ENCODE measurements around the gene GMIP. TPM values are rescaled to one million over a fixed set of nuclear protein-coding genes. Genes with fewer than 3 reads are reported as not detected.

The GMIP gene
- total RNA-seq, 1 donor from 2014 or later = 18.5 TPM

DNA sequence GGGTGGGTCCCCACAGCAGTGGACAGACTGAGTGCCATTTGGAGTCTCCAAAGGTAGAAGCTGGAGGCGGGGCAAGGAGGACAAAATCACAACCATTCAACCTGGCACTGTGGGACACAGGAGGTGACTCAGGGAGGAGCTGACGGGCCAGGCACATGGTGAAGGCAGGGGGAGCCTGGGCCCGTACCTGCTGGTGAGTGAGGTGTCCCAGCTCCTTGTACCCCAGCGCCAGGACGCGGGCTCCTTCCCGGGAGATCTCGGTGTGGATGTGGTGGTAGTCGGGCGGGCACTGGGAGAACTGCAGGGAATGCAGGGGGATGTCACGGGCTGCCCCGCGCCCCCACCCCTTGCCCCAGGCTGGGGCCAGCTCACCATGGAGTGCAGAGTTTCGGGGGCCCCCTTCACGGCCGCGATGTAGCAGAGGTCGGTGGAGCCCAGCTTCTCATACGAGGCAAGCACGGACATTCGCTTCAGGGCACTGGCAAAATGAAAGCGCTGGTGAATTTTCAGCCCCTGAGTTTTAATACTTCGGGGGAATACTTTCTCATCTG lies 10.2 kb upstream of the GMIP start:
- peaks cover 13% of the 10 kb centered on the region for H3K27me3 Mint-ChIP-seq (ENCODE audit: unreplicated experiment)
- H3K27ac Mint-ChIP-seq (ENCODE audit: unreplicated experiment) = no peak overlapping the region
- no peak for DNase-seq (ENCODE audit: low spot score)
- H3K4me3 Mint-ChIP-seq (ENCODE audit: unreplicated experiment) = no peak overlapping the region
- H3K36me3 Mint-ChIP-seq (ENCODE audit: low read depth, unreplicated experiment) = peaks cover 41% of the 10 kb centered on the region
- H3K4me1 Mint-ChIP-seq (ENCODE audit: unreplicated experiment) = no peaks in the 10 kb centered on the region
- H3K9me3 Mint-ChIP-seq (ENCODE audit: unreplicated experiment) = no peaks in the 10 kb centered on the region
- TF ChIP-seq, protein P1, sequence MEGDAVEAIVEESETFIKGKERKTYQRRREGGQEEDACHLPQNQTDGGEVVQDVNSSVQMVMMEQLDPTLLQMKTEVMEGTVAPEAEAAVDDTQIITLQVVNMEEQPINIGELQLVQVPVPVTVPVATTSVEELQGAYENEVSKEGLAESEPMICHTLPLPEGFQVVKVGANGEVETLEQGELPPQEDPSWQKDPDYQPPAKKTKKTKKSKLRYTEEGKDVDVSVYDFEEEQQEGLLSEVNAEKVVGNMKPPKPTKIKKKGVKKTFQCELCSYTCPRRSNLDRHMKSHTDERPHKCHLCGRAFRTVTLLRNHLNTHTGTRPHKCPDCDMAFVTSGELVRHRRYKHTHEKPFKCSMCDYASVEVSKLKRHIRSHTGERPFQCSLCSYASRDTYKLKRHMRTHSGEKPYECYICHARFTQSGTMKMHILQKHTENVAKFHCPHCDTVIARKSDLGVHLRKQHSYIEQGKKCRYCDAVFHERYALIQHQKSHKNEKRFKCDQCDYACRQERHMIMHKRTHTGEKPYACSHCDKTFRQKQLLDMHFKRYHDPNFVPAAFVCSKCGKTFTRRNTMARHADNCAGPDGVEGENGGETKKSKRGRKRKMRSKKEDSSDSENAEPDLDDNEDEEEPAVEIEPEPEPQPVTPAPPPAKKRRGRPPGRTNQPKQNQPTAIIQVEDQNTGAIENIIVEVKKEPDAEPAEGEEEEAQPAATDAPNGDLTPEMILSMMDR (IDR thresholded peaks at IDR 0.05; ENCODE audit: unreplicated experiment) = no peak

DNA sequence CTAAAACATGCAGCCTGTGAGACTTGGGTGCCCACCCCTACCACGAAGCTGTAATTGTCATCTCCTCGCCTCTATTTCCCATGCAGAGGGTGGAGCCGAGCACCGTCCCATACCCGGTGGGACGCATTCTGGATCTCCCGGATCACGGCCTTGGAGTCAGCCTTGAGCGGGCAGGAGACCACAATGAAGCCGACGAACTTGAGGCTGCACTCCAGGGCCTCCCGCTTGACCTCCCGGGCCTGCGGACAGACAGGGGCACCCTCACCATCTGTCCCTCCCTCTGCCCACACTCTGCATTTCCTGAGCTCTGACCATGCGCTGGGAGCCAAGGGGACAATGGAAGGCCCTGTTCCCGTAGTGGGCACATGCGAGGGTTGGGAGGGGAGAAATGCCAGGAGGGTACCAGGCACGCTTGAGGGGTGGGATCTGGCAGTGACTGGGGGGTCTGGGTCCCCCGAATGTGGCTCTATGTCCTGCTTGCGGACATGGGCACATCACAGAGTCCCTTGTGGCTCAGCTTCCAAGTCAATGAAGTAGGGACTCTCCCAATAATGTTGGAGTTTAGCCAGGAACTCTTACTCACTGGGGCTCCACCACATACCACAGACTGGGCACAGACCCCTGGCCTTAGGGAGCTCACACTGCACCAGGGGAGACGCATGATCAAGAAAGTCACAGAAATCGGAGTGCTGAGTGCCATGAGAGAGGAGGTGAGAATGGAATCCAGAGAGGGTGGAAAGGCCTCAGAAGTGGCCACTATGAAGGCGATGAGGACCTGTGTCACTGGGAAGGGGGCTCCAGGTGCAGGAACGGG lies 9.2 kb upstream of the GMIP start:
- DNase-seq (ENCODE audit: low spot score) = no peak
- no peak overlapping the region for H3K27ac Mint-ChIP-seq (ENCODE audit: unreplicated experiment)
- H3K27me3 Mint-ChIP-seq (ENCODE audit: unreplicated experiment) = peaks cover 16% of the 10 kb centered on the region
- H3K36me3 Mint-ChIP-seq (ENCODE audit: low read depth, unreplicated experiment) = peaks cover 39% of the 10 kb centered on the region
- no peaks in the 10 kb centered on the region for H3K4me1 Mint-ChIP-seq (ENCODE audit: unreplicated experiment)
- H3K4me3 Mint-ChIP-seq (ENCODE audit: unreplicated experiment) = peak overlapping the region; percentile 62
- no peaks in the 10 kb centered on the region for H3K9me3 Mint-ChIP-seq (ENCODE audit: unreplicated experiment)
- TF ChIP-seq, protein P1 (IDR thresholded peaks at IDR 0.05; ENCODE audit: unreplicated experiment) = no peak

- Mint-ChIP-seq H3K4me1 (ENCODE audit: unreplicated experiment) (no peaks in the 10 kb centered on the region), H3K36me3 (ENCODE audit: low read depth, unreplicated experiment) (peaks cover 37% of the 10 kb centered on the region), H3K27me3 (ENCODE audit: unreplicated experiment) (peaks cover 19% of the 10 kb centered on the region), H3K9me3 (ENCODE audit: unreplicated experiment) (no peaks in the 10 kb centered on the region), H3K27ac (ENCODE audit: unreplicated experiment) (no peak overlapping the region), H3K4me3 (ENCODE audit: unreplicated experiment) (no peak overlapping the region)
- no peak for DNase-seq (ENCODE audit: low spot score)
- TF ChIP-seq, protein P1 (IDR thresholded peaks at IDR 0.05; ENCODE audit: unreplicated experiment) = no peak
Measured at GRCh38 chr19:19651076-19651475, 7.6 kb upstream of the GMIP start.

- no peaks in the 10 kb centered on the region for H3K9me3 Mint-ChIP-seq (ENCODE audit: unreplicated experiment)
- DNase-seq (ENCODE audit: low spot score) = no peak
- TF ChIP-seq, protein P1 (IDR thresholded peaks at IDR 0.05; ENCODE audit: unreplicated experiment) = no peak
- no peak overlapping the region for H3K27ac Mint-ChIP-seq (ENCODE audit: unreplicated experiment)
- H3K36me3 Mint-ChIP-seq (ENCODE audit: low read depth, unreplicated experiment) = peaks cover 35% of the 10 kb centered on the region
- no peaks in the 10 kb centered on the region for H3K4me1 Mint-ChIP-seq (ENCODE audit: unreplicated experiment)
- peaks cover 22% of the 10 kb centered on the region for H3K27me3 Mint-ChIP-seq (ENCODE audit: unreplicated experiment)
- H3K4me3 Mint-ChIP-seq (ENCODE audit: unreplicated experiment) = no peak overlapping the region
Measured at GRCh38 chr19:19650331-19650730, 6.9 kb upstream of the GMIP start.

- peaks cover 35% of the 10 kb centered on the region for H3K36me3 Mint-ChIP-seq (ENCODE audit: low read depth, unreplicated experiment)
- peaks cover 21% of the 10 kb centered on the region for H3K27me3 Mint-ChIP-seq (ENCODE audit: unreplicated experiment)
- DNase-seq (ENCODE audit: low spot score) = no peak
- peak overlapping the region; percentile 73 for H3K4me3 Mint-ChIP-seq (ENCODE audit: unreplicated experiment)
- H3K9me3 Mint-ChIP-seq (ENCODE audit: unreplicated experiment) = no peaks in the 10 kb centered on the region
- TF ChIP-seq, protein P1 (IDR thresholded peaks at IDR 0.05; ENCODE audit: unreplicated experiment) = no peak
- peak overlapping the region; percentile 68 for H3K27ac Mint-ChIP-seq (ENCODE audit: unreplicated experiment)
- H3K4me1 Mint-ChIP-seq (ENCODE audit: unreplicated experiment) = no peaks in the 10 kb centered on the region
Measured at GRCh38 chr19:19649580-19649995, 6.1 kb upstream of the GMIP start.
